Glomerular visceral epithelial cell (primary cell): ENCODE results near the gene PARVB.

Experiments used
- DNase-seq: peaks from one replicate; pipeline ENCODE4 v3.0.0-alpha.2; 2016; ENCODE audit errors: extremely low spot score

The PARVB gene

GRCh38 chr22:44200855-44201550, 176.9 kb downstream of the PARVB start:
- no peak for DNase-seq

- no peak for DNase-seq
These were observed 177.6 kb downstream of the PARVB start for GRCh38 chr22:44201665-44202064.

GRCh38 chr22:44202261-44202789, 178.2 kb downstream of the PARVB start:
- DNase-seq, result peak; percentile 36

GRCh38 chr22:44203203-44203602, 179.1 kb downstream of the PARVB start:
- no peak for DNase-seq

- no peak for DNase-seq
These were observed 180.8 kb downstream of the PARVB start for GRCh38 chr22:44204739-44205515.

GRCh38 chr22:44205516-44206329, 181.6 kb downstream of the PARVB start:
- DNase-seq, result no peak

- no peak for DNase-seq
These were observed 182.2 kb downstream of the PARVB start for GRCh38 chr22:44206330-44206645.

GRCh38 chr22:44206696-44207095, 182.6 kb downstream of the PARVB start:
- DNase-seq, result no peak

- DNase-seq, result no peak
These were observed 183.3 kb downstream of the PARVB start for GRCh38 chr22:44207173-44207980.

- DNase-seq, result no peak
These were observed 183.8 kb downstream of the PARVB start for GRCh38 chr22:44207981-44208317.

GRCh38 chr22:44209343-44209742, 185.2 kb downstream of the PARVB start:
- no peak for DNase-seq

GRCh38 chr22:44210722-44211121, 186.6 kb downstream of the PARVB start:
- DNase-seq, result no peak

- DNase-seq, result no peak
These were observed 187.3 kb downstream of the PARVB start for GRCh38 chr22:44211256-44211945.

GRCh38 chr22:44211946-44212930, 188.1 kb downstream of the PARVB start:
- DNase-seq, result no peak

GRCh38 chr22:44212936-44213335, 188.8 kb downstream of the PARVB start:
- no peak for DNase-seq

- DNase-seq, result no peak
These were observed 189.5 kb downstream of the PARVB start for GRCh38 chr22:44213489-44214043.

- no peak for DNase-seq
These were observed 190.1 kb downstream of the PARVB start for GRCh38 chr22:44214187-44214586.

GRCh38 chr22:44214764-44215163, 190.7 kb downstream of the PARVB start:
- DNase-seq, result no peak

GRCh38 chr22:44215287-44215686, 191.2 kb downstream of the PARVB start:
- no peak for DNase-seq
